ENCODE results near the gene SLC37A3. TPM values are rescaled to one million over a fixed set of nuclear protein-coding genes. Genes with fewer than 3 reads are reported as not detected.

The SLC37A3 gene
- total RNA-seq, 4 donors from 2014 or later: 39.5 to 69.9 (median 51.7) TPM

DNA sequence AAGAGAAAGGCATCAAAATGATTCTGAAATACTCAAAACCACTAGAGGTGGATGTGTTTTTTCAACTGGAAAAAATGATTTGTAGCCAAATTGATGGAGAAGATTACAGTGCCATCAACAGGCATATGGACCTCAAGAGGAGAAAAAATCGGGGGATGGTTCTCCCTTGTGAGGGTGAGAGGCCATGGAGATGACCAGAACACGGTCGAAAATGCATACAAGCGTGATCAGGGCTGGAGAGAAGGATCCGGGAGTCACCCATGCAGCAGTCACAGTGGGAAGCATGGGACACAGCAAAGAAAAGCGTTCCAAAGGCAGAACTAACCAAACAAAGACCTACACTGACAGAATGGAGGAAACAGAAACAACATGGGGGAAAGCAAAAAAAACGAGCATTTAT is 80.3 kb downstream of the SLC37A3 start:
- TF ChIP-seq, protein P1, sequence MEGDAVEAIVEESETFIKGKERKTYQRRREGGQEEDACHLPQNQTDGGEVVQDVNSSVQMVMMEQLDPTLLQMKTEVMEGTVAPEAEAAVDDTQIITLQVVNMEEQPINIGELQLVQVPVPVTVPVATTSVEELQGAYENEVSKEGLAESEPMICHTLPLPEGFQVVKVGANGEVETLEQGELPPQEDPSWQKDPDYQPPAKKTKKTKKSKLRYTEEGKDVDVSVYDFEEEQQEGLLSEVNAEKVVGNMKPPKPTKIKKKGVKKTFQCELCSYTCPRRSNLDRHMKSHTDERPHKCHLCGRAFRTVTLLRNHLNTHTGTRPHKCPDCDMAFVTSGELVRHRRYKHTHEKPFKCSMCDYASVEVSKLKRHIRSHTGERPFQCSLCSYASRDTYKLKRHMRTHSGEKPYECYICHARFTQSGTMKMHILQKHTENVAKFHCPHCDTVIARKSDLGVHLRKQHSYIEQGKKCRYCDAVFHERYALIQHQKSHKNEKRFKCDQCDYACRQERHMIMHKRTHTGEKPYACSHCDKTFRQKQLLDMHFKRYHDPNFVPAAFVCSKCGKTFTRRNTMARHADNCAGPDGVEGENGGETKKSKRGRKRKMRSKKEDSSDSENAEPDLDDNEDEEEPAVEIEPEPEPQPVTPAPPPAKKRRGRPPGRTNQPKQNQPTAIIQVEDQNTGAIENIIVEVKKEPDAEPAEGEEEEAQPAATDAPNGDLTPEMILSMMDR (IDR thresholded peaks at IDR 0.05): no peak
- TF ChIP-seq POLR2A (IDR thresholded peaks at IDR 0.05) (no peak), EP300 (IDR thresholded peaks at IDR 0.05) (no peak)
- H3K4me1 ChIP-seq: peaks cover 0 to 28% (median 13%) of the 10 kb centered on the region in 4 donors
- no peaks in the 10 kb centered on the region for H3K27me3 ChIP-seq
- no peak overlapping the region for H3K4me3 ChIP-seq
- no peak overlapping the region for H3K27ac ChIP-seq
- 95 to 96% methylated on average over 7 of the region's 7 CpGs for WGBS, 2 donors
- no peak for DNase-seq (ENCODE audit: low spot score in 2 of 2)
- no peaks in the 10 kb centered on the region for H3K36me3 ChIP-seq
- no peaks in the 10 kb centered on the region for H3K9me3 ChIP-seq

DNA sequence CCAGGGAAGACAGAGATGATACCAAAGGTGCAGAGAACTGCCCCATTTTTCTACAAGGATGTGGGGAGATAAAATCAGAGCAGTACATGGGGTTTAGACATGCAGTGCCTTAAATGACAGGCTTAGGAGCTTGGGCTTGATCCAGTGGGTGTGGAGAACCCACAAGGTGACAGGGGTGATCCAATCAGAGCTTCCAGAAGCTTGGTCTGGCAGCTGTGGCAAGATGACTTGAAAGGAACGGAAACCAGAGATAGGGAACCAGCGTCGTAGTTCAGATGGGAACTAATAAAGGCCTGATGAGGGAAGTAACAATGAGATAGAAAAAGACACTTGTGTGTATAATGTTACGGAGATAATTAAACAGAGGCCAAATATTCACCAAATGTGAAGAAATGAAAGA is 80.7 kb downstream of the SLC37A3 start:
- Histone ChIP-seq H3K4me3 (no peak overlapping the region), H3K27ac (no peak overlapping the region), H3K9me3 (no peaks in the 10 kb centered on the region), H3K27me3 (no peaks in the 10 kb centered on the region), H3K4me1 (peaks cover 0 to 28% (median 13%) of the 10 kb centered on the region in 4 donors), H3K36me3 (no peaks in the 10 kb centered on the region)
- no peak for DNase-seq (ENCODE audit: low spot score in 2 of 2)
- TF ChIP-seq, protein P1 (IDR thresholded peaks at IDR 0.05): no peak
- TF ChIP-seq EP300 (IDR thresholded peaks at IDR 0.05): no peak
- no peak for TF ChIP-seq POLR2A (IDR thresholded peaks at IDR 0.05)
- WGBS, 2 donors: 78 to 82% methylated on average over 4 of the region's 4 CpGs

GRCh38 chr7:140316165-140316661 is 82.1 kb downstream of the SLC37A3 start:
- peak overlapping the region in 2 of 4 donors; percentile 13 to 25 for H3K4me3 ChIP-seq

DNA sequence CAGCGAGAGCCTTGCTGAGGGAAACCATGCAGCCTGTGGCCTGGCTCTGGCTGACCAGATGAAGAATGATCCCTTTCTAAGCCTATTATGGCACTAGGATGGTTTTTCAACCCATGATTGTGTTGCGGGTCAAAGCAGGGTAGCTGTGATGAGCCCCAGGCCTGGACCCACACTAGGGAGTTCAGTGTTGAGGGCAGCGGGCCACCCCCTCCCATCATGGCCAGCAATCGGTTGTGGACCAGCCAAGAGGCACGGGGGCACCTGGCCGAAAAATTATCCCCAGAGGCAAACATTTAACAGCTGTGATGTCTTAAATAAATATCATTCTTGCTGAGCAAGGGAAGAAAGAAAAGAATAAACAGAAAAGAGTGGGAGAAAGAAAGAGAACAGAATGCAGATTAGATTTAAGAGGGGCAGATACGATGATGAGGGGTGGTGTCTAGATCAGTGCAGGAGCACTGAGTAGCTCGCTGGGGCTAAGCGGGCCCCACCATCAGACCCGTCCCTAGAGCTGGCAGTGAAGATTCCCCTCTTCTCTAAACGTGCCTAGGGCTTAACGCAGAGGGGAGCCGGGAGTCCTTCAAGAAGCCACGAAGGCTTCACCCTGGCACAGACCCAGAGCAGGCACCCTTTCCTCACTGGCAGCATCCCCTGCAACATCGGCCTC is 82.7 kb downstream of the SLC37A3 start:
- no peaks in the 10 kb centered on the region for H3K36me3 ChIP-seq
- TF ChIP-seq POLR2A (IDR thresholded peaks at IDR 0.05) (no peak), EP300 (IDR thresholded peaks at IDR 0.05) (no peak)
- TF ChIP-seq, protein P1 (IDR thresholded peaks at IDR 0.05): no peak
- H3K4me1 ChIP-seq: peaks cover 0 to 28% (median 13%) of the 10 kb centered on the region in 4 donors
- peak overlapping the region; percentile 52 to 87 (median 72) for H3K27ac ChIP-seq
- DNase-seq (ENCODE audit: low spot score in 2 of 2): no peak
- peaks cover 0 to 10% (median 4%) of the 10 kb centered on the region in 4 donors for H3K9me3 ChIP-seq
- H3K4me3 ChIP-seq: peak overlapping the region in 2 of 4 donors; percentile 13 to 25
- 25 to 29% methylated on average over 15 of the region's 15 CpGs for WGBS, 2 donors
- no peaks in the 10 kb centered on the region for H3K27me3 ChIP-seq

More at GRCh38 chr7:140316165-140316661, 82.1 kb downstream of the SLC37A3 start:
- Histone ChIP-seq H3K36me3 (no peaks in the 10 kb centered on the region), H3K27ac (peak overlapping the region; percentile 52 to 87 (median 72)), H3K27me3 (no peaks in the 10 kb centered on the region), H3K9me3 (peaks cover 0 to 10% (median 4%) of the 10 kb centered on the region in 4 donors), H3K4me1 (peaks cover 0 to 28% (median 13%) of the 10 kb centered on the region in 4 donors)
- 2 to 6% methylated on average over 7 of the region's 7 CpGs for WGBS, 2 donors
- peak in 1 of 2 donors; percentile 67 for TF ChIP-seq EP300 (IDR thresholded peaks at IDR 0.05)
- TF ChIP-seq, protein P1 (IDR thresholded peaks at IDR 0.05): no peak
- TF ChIP-seq POLR2A (IDR thresholded peaks at IDR 0.05): no peak
- peak; percentile 39 to 58 for DNase-seq (ENCODE audit: low spot score in 2 of 2)
